Tibial nerve (tissue), 4 donors: ENCODE results near the gene FAM174A.

Source experiments
- EP300 ChIP-seq, 2 donors: sonication (generic); formaldehyde crosslinking; IDR thresholded peaks; one replicate each; pipeline ENCODE4 v1.6.1; 2017; ENCODE audit warnings: antibody characterized with exemption in 2 of 2, mild to moderate bottlenecking in 1 of 2
- POLR2A ChIP-seq, 2 donors: fragments of 450-650 bp; IDR thresholded peaks; one replicate each; pipeline ENCODE4 v1.6.1; 2017; ENCODE audit warnings: antibody characterized with exemption in 2 of 2, mild to moderate bottlenecking in 2 of 2, moderate library complexity in 2 of 2
- TF ChIP-seq, protein P1 (sequence below), 5 experiments: fragments of 200-600 bp in 3 of 5; fragments of 450-650 bp in 2 of 5; sonication (generic) in 3 of 5; IDR thresholded peaks; one replicate each; pipeline ENCODE4 v1.5.1; 2016 to 2019; ENCODE audit warnings: antibody characterized with exemption in 5 of 5, mild to moderate bottlenecking in 3 of 5, moderate library complexity in 2 of 5

DNA sequence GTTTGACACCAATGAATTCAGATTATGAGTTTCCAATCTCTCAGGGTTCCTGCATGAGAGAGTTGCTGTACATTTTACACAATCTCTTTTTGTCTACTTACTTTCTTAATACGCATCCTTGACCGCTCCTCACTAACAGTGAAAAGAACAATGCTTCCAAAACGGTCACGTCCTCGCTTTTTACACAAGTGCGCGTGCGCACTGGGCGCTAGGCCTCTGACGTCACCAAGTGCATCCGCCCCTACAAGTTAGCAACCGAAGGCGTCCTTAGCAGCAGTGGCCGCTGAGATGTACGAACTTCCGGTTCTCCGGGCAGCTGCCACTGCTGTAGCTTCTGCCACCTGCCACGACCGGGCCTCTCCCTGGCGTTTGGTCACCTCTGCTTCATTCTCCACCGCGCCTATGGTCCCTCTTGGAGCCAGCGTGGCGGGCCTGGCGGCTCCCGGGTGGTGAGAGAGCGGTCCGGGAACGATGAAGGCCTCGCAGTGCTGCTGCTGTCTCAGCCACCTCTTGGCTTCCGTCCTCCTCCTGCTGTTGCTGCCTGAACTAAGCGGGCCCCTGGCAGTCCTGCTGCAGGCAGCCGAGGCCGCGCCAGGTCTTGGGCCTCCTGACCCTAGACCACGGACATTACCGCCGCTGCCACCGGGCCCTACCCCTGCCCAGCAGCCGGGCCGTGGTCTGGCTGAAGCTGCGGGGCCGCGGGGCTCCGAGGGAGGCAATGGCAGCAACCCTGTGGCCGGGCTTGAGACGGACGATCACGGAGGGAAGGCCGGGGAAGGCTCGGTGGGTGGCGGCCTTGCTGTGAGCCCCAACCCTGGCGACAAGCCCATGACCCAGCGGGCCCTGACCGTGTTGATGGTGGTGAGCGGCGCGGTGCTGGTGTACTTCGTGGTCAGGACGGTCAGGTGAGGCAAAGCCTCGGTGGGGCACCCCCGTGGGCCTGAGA is at the start of gene FAM174A:
- TF ChIP-seq POLR2A (IDR thresholded peaks at IDR 0.05) (peak in 1 of 2 donors; percentile 52), EP300 (IDR thresholded peaks at IDR 0.05) (peak; percentile 83 to 87)
- TF ChIP-seq, protein P1, sequence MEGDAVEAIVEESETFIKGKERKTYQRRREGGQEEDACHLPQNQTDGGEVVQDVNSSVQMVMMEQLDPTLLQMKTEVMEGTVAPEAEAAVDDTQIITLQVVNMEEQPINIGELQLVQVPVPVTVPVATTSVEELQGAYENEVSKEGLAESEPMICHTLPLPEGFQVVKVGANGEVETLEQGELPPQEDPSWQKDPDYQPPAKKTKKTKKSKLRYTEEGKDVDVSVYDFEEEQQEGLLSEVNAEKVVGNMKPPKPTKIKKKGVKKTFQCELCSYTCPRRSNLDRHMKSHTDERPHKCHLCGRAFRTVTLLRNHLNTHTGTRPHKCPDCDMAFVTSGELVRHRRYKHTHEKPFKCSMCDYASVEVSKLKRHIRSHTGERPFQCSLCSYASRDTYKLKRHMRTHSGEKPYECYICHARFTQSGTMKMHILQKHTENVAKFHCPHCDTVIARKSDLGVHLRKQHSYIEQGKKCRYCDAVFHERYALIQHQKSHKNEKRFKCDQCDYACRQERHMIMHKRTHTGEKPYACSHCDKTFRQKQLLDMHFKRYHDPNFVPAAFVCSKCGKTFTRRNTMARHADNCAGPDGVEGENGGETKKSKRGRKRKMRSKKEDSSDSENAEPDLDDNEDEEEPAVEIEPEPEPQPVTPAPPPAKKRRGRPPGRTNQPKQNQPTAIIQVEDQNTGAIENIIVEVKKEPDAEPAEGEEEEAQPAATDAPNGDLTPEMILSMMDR (IDR thresholded peaks at IDR 0.05): peak in 1 of 5 experiments; percentile 14
